ENCODE measurements around the gene TMCC1.

DNA sequence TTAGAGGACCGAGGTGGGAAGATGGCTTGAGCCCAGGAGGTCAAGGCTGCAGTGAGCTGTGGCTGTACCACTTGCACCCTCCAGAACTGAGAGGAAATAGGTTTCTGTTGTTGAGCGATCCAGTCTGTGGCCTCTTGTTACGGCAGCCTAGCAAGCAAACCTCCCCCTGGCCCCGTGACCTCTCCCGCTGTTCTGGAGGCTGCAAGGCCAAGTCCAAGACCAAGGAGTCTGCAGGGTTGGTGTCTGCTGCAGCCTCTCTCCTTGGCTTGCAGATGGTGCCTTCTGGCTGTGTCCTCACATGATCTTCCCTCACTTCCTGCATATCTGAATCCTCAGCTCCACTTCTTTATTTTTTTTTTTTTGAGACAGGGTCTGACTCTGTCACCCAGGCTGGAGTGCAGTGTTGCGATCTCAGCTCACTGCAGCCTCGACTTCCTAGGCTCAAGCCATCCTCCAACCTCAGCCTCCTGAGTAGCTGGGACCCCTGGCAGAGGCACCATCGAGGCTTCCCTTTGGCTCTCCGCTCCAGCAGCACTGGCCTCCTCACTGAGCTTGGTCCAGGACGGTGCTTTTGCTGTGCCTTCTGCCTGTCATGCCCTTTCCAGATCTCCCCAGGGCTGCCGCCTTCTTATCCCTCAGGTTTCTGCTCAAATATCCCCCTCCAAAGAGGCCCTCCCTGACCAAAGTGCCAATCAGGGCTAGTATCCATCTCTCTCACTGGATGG is 269.0 kb downstream of the TMCC1 start:
- TF ChIP-seq CTCF (IDR thresholded peaks at IDR 0.05) (no peak), ZFX (IDR thresholded peaks at IDR 0.05; ENCODE audit: borderline replicate concordance) (no peak)

Measured in 22Rv1 (cell line).